Mesodermal cell (in vitro differentiated cells): ENCODE measurements around the gene C10orf90.

ENCODE experiments used
- H3K27ac ChIP-seq: 2 replicates; pipeline ENCODE4 v1.7.0; 2013; ENCODE audit warnings: mild to moderate bottlenecking, low read depth, low read length, moderate library complexity; ENCODE audit not compliant: severe bottlenecking
- H3K36me3 ChIP-seq: 2 replicates; pipeline ENCODE4 v1.7.1; 2013; ENCODE audit warnings: mild to moderate bottlenecking, low read length, moderate library complexity; ENCODE audit not compliant: control insufficient read depth, insufficient read depth
- H3K4me1 ChIP-seq: one replicate; pipeline ENCODE4 v1.7.1; 2013; ENCODE audit warnings: mild to moderate bottlenecking, low read length; ENCODE audit not compliant: insufficient read depth, control insufficient read depth, poor library complexity, severe bottlenecking
- H3K4me3 ChIP-seq: 2 replicates; pipeline ENCODE4 v1.7.0; 2013; ENCODE audit warnings: low read length, control low read depth, mild to moderate bottlenecking; ENCODE audit not compliant: insufficient read depth, poor library complexity, severe bottlenecking; ENCODE audit errors: extremely low read depth
- H3K9me3 ChIP-seq: 2 replicates; pipeline ENCODE4 v1.7.1; 2013; ENCODE audit warnings: mild to moderate bottlenecking, low read length, moderate library complexity; ENCODE audit not compliant: control insufficient read depth
- WGBS, 2 experiments: methylation state at CpG; one replicate each; pipeline ENCODE4 v1.1.5; 2013; ENCODE audit warnings: missing lambda C conversion rate in 2 of 2; ENCODE audit not compliant: insufficient coverage in 2 of 2; 5-methylcytosine and 5-hydroxymethylcytosine counted together

The C10orf90 gene

GRCh38 chr10:126637501-126637900 lies 33.0 kb downstream of the C10orf90 start:
- Histone ChIP-seq H3K36me3 (no peaks in the 10 kb centered on the region), H3K4me1 (no peaks in the 10 kb centered on the region), H3K4me3 (no peak overlapping the region), H3K9me3 (no peaks in the 10 kb centered on the region), H3K27ac (no peak overlapping the region)
- 93 to 100% methylated on average over 4 of the region's 5 CpGs for WGBS, 2 experiments

- no peak overlapping the region for H3K27ac ChIP-seq
- no peak overlapping the region for H3K4me3 ChIP-seq
- no peaks in the 10 kb centered on the region for H3K4me1 ChIP-seq
- 93% methylated on average over 2 of the region's 5 CpGs for WGBS, 2 experiments
- H3K36me3 ChIP-seq: no peaks in the 10 kb centered on the region
- no peaks in the 10 kb centered on the region for H3K9me3 ChIP-seq
These were observed 35.6 kb downstream of the C10orf90 start for GRCh38 chr10:126634911-126635310.

GRCh38 chr10:126634347-126634746 lies 36.1 kb downstream of the C10orf90 start:
- WGBS, 2 experiments: no CpG with 5 or more reads among the region's 2 CpGs
- no peaks in the 10 kb centered on the region for H3K9me3 ChIP-seq
- H3K4me3 ChIP-seq: no peak overlapping the region
- H3K27ac ChIP-seq: no peak overlapping the region
- no peaks in the 10 kb centered on the region for H3K36me3 ChIP-seq
- no peaks in the 10 kb centered on the region for H3K4me1 ChIP-seq

DNA sequence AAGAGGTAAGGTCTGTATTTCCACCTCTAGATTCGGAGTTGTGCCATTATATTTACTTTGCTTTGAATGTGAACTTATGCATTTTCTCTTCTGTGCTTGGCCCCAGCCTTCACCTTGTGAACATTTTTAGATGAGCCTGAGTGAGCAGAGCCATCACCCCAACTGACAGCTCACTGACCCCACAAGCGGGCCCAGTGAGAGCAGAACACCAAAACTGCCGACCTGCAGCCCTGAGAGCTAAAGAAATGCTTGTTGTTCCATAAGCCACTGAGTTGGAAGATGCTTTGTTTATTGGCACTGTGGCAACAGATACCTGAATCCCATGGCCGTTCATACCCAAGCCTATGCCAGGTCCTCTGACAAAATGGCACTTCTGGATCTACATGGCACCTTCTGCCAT lies 37.8 kb downstream of the C10orf90 start:
- H3K27ac ChIP-seq: no peak overlapping the region
- H3K4me1 ChIP-seq: no peaks in the 10 kb centered on the region
- H3K36me3 ChIP-seq: no peaks in the 10 kb centered on the region
- H3K4me3 ChIP-seq: no peak overlapping the region
- no peaks in the 10 kb centered on the region for H3K9me3 ChIP-seq
- WGBS, 2 experiments: 71 to 73% methylated on average over 2 of the region's 4 CpGs

DNA sequence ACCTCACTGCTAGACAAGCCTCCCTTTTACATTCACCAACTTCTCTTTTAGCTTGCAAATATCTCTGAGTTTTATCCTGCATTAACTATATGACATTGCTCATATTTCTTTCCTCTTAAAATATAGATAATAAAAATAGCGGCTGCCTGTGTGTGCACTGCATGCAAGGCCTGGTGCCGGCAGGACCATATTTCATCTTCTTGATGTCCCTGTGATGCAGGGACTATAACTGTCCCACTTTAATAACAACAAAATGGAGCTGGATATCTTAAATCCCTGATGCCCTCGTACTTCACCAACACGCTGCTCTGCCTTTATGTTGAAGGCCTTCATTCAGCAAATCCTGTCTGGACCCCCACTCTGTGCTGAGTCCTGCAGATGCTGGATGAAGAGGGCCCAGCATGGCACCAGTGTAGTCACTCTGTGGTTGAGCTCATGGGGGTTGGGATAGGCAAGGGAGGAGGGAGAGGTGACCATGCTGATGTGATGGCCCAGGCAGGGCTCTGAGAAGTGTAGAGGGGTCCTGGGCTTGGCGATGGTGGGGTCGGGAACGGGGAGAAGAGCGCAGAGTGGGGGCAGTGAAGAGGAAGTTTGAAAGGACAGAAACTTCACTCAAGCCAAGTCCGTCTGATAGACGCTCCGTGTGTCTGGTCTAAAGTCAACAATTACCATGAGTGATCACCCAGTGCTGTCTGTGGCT lies 40.4 kb downstream of the C10orf90 start:
- H3K9me3 ChIP-seq: no peaks in the 10 kb centered on the region
- no peak overlapping the region for H3K27ac ChIP-seq
- 97 to 98% methylated on average over 8 to 10 of the region's 11 CpGs for WGBS, 2 experiments
- no peaks in the 10 kb centered on the region for H3K36me3 ChIP-seq
- H3K4me1 ChIP-seq: no peaks in the 10 kb centered on the region
- no peak overlapping the region for H3K4me3 ChIP-seq

GRCh38 chr10:126628746-126629145 lies 41.7 kb downstream of the C10orf90 start:
- Histone ChIP-seq H3K4me3 (no peak overlapping the region), H3K4me1 (no peaks in the 10 kb centered on the region), H3K27ac (no peak overlapping the region), H3K36me3 (no peaks in the 10 kb centered on the region), H3K9me3 (no peaks in the 10 kb centered on the region)
- 80 to 93% methylated on average over 2 to 3 of the region's 3 CpGs for WGBS, 2 experiments

DNA sequence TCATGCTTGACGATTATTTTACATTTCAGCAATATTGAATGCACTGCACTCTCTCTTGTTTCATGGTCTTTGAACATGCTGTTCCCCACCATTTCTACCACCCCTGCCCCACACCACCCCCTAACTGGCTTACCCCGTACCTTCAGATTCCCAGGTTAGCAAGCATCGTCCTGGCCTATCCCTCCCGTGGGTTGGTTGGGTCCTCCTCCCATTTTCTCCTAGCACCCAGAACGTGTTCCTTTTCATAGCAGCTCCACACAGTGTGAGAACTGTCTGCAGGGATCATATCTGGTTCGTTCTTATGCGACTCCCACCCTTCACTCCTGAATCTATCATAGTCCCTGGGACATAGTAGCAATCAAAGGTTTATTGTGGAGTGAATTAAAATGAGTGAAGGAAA lies 48.6 kb downstream of the C10orf90 start:
- 84 to 88% methylated on average over 5 of the region's 7 CpGs for WGBS, 2 experiments
- Histone ChIP-seq H3K9me3 (no peaks in the 10 kb centered on the region), H3K4me3 (no peak overlapping the region), H3K4me1 (no peaks in the 10 kb centered on the region), H3K36me3 (no peaks in the 10 kb centered on the region), H3K27ac (no peak overlapping the region)

DNA sequence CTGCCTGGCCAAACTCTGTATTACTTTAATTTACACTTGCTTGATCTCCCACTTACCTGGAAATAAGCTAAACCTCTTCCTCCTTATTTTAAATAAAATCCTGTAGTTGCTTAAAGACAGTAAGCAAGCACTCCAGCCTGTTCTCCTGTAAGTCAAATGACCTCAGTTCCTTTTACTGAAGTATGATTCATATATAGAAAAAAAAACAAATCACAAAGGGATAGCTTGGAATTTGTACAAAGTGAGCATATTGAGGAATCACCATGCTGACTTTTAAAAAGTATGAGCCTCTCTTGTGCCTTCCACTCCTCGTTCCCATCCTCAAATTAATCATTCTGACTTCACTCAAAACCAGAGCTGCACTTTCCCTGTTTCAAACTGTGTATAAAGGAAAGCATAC lies 52.0 kb downstream of the C10orf90 start:
- 83% methylated on average over 1 of the region's 1 CpG; no CpG with 5 or more reads in 1 of the 2 experiments for WGBS, 2 experiments

GRCh38 chr10:126617733-126618132 lies 52.8 kb downstream of the C10orf90 start:
- Histone ChIP-seq H3K4me1 (no peaks in the 10 kb centered on the region), H3K27ac (no peak overlapping the region), H3K36me3 (no peaks in the 10 kb centered on the region), H3K9me3 (no peaks in the 10 kb centered on the region), H3K4me3 (no peak overlapping the region)
- WGBS, 2 experiments: 80 to 100% methylated on average over 1 to 3 of the region's 3 CpGs

More for the DNA sequence above, 52.0 kb downstream of the C10orf90 start:
- Histone ChIP-seq H3K9me3 (no peaks in the 10 kb centered on the region), H3K4me1 (no peaks in the 10 kb centered on the region), H3K36me3 (no peaks in the 10 kb centered on the region), H3K4me3 (no peak overlapping the region), H3K27ac (no peak overlapping the region)

GRCh38 chr10:126617208-126617607 lies 53.3 kb downstream of the C10orf90 start:
- WGBS, 2 experiments: 100% methylated on average over 1 of the region's 1 CpG; no CpG with 5 or more reads in 1 of the 2 experiments
- H3K4me1 ChIP-seq: no peaks in the 10 kb centered on the region
- no peak overlapping the region for H3K4me3 ChIP-seq
- no peaks in the 10 kb centered on the region for H3K9me3 ChIP-seq
- no peaks in the 10 kb centered on the region for H3K36me3 ChIP-seq
- H3K27ac ChIP-seq: no peak overlapping the region

DNA sequence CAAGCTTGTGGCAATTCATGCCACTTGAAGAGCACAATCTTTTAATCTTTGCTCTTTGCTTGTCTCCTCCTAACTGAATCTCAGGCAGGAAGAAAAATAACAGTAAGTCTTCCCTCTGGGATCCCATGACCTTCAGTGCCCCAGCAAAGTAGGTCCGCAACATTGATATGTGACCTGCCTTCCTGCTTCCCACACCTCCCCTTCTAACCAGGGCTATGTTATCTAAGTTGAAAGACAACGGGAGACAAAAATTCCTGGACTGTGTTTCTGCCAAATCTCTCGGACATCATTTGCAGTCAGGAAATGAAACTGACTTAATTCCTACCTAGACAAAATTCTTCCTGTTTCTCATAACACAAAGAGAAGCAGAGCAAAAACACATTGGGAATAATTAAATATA lies 53.8 kb downstream of the C10orf90 start:
- 88 to 93% methylated on average over 2 to 3 of the region's 3 CpGs for WGBS, 2 experiments

More for the DNA sequence above, 53.8 kb downstream of the C10orf90 start:
- Histone ChIP-seq H3K36me3 (no peaks in the 10 kb centered on the region), H3K9me3 (no peaks in the 10 kb centered on the region), H3K4me3 (no peak overlapping the region), H3K4me1 (no peaks in the 10 kb centered on the region), H3K27ac (no peak overlapping the region)
